Stimulated activated CD4-positive, alpha-beta T cell treated with anti-CD3 and anti-CD28 coated beads, Interleukin-15, amount 100 ng/mL, for 1 hour (primary cell): Measurements from ENCODE around the gene SNHG17.
"Not testable (repeated sequence)": the region's sequence is repeated elsewhere in the genome, so short reads cannot be mapped to it uniquely, and the experiment has no call there.

Source experiments
- DNase-seq, 2 donors: peaks; one replicate each; pipeline ENCODE4 v3.0.0-alpha.2; 2020; ENCODE audit warnings: low read depth in 1 of 2, low spot score in 1 of 2

SNHG17 gene

GRCh38 chr20:38434770-38435554 is at the start of gene SNHG17:
Gene SNHG17 (minus strand): TSS chr20:38435328.
- DNase-seq, result peak; percentile 80 to 81

- DNase-seq, result no peak
Observed at GRCh38 chr20:38479596-38479995, 44.5 kb upstream of the SNHG17 start.

DNA sequence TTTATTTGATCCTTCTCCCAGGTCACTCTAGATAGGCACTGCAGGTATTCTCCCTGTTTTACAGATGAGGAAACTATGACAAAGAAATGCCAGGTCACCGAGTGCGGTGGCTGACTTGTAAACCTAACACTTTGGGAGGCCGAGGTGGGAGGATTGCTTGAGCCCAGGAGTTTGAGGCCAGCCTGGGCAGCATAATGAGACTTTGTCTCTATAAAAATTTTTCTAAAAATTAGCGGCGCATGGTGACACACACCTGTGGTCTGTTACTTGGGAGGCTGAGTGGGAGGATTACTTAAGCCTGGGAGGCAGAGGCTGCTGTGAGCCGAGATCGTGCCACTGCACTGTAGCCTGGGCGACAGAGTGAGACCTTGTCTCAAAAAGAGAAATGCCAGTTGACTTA is 42.6 kb upstream of the SNHG17 start:
- no peak for DNase-seq

GRCh38 chr20:38473367-38473795 is 38.3 kb upstream of the SNHG17 start:
- DNase-seq, result no peak

- DNase-seq, result peak; percentile 96 to 98
Observed at GRCh38 chr20:38472513-38473366, 37.6 kb upstream of the SNHG17 start, which contains the start of gene RALGAPB. Gene RALGAPB (plus strand): TSS chr20:38472843. CDS start chr20:38488433, 15,590 bp downstream.

DNA sequence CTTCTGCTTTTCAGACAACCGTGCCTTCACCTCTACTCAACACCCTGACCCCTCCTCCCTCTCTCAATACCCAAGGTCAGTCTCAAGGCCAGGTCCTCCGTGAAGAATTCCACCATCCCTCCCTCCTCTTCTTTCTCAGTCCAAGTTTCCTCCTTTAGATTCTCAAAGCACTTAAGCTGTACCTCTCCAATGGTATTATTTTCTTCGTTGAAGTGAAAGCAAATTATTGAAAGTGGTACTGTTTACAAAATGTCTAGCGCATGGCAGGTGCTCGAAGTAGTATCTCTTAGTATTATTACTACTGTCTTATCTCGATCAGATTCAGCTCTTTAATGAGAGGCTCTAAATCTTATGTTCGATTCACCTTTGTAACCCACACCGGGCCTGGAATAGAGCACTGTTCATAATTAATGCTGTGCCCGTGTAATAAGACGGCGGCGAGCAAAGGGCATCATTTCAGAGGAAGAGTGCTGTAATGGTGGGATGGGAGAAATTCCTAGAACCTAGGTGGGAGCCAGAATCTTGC is 36.9 kb upstream of the SNHG17 start:
- DNase-seq, result no peak

DNA sequence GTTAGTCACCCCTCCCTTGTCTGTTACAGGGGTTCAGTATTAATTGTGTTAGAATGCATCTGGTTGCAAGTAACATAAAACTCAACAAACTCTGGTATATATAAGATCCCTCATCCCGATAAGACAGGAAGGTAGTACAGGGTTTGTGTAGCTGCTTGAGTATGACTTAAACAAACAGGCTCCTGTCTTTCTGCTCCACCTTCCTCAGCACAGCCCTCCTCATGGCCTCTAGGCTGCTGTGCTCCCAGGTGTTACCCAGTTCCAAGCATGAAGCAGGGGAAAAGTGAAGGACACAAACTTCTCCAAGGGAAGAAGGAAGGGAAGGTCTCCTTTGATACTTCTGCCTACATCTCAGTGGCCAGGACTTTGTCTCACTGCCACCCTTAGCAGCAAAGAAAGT is 36.1 kb upstream of the SNHG17 start:
- no peak for DNase-seq

GRCh38 chr20:38466983-38467382 is 31.9 kb upstream of the SNHG17 start:
- DNase-seq, result no peak

GRCh38 chr20:38466171-38466570 is 31.0 kb upstream of the SNHG17 start:
- DNase-seq, result no peak

- DNase-seq, result not testable (repeated sequence)
Observed at GRCh38 chr20:38461569-38461968, 26.4 kb upstream of the SNHG17 start.

DNA sequence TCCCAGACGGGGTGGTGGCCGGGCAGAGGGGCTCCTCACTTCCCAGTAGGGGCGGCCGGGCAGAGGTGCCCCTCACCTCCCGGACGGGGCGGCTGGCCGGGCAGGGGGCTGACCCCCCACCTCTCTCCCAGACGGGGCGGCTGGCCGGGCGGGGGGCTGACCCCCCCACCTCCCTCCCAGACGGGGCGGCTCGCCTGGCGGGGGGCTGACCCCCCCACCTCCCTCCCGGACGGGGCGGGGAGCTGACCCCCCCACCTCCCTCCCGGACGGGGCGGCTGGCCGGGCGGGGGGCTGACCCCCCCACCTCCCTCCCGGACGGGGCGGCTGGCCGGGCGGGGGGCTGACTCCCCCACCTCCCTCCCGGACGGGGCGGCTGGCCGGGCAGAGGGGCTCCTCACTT is 26.0 kb upstream of the SNHG17 start:
- DNase-seq, result not testable (repeated sequence)

- DNase-seq, result not testable (repeated sequence)
Observed at GRCh38 chr20:38460631-38461030, 25.5 kb upstream of the SNHG17 start.

- no peak for DNase-seq
Observed at GRCh38 chr20:38460040-38460623, 25.0 kb upstream of the SNHG17 start.

GRCh38 chr20:38458314-38458713 is 23.2 kb upstream of the SNHG17 start:
- DNase-seq, result no peak

DNA sequence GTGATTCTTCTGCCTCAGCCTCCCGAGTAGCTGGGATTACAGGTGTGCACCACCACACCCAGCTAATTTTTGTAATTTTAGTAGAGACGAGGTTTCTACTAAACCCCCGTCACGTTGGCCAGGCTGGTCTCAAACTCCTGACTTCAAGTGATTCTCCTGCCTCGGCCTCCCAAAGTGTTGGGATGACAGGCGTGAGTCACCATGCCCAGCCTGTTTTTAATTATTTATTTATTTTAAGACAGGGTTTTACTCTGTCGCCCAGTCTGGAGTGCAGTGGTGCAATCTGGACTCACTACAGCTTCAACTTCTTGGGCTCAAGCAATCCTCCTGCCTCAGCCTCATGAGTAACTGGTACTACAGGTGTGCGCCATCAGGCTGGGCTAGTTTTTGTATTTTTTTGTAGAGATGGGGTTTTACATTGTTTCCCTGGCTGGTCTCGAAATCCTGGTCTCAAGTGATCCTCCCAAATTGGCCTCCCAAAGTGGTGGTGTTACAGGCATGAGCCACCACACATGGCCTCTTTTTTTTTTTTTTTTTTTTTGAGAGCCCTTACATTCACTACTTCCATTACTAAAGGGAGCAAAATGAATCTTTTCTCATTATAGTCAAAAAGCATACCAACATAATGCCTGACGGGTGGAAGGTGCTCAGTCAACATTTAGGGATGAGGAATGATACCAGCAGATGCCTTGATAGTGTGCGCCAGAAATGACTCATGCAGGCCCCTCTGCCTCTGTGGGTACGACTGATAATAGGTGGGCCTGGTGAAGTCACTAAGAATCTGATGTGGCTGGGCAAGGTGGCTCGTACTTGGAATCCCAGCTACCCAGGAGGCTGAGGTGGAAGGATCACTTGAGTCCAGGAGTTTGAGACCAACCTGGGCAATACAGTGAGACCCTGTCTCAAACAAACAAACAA is 19.7 kb upstream of the SNHG17 start:
- DNase-seq, result no peak

GRCh38 chr20:38453941-38454340 is 18.8 kb upstream of the SNHG17 start:
- no peak for DNase-seq

DNA sequence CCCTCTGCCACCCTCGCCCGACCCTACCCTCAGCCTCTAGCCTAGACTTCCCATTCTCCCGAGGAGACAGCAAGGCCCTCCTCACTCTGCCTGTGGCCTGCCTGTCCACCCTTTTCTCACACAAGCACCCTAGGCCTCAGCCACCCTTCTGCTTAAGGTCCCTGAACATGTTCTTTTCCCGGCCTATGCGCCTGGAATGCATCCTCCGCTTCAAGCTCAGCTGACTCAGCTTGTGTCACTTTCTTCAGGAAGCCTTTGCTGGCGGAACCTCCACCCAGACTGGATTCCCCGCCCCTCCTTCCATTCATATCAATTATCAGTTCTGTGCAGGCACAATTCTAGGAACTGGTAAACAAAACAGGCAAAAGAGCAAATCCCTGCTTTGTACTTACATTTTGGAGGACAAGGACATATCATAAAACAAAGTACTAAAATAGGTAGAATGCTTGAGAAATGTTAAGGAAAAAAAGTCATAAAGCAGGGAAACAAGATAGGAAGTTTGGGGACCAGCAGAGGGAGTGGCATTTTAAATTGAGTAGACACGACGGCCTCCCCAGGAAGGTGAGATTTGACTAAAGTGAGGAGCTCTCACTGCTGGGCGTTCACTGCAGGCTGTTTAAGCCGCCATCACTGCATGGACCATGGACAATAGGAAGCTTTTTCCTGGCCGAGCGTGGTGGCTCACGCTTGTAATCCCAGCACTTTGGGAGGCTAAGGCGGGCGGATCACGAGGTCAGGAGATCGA is 17.9 kb upstream of the SNHG17 start:
- no peak for DNase-seq

- DNase-seq, result no peak
Observed at GRCh38 chr20:38450412-38450975, 15.4 kb upstream of the SNHG17 start.

DNA sequence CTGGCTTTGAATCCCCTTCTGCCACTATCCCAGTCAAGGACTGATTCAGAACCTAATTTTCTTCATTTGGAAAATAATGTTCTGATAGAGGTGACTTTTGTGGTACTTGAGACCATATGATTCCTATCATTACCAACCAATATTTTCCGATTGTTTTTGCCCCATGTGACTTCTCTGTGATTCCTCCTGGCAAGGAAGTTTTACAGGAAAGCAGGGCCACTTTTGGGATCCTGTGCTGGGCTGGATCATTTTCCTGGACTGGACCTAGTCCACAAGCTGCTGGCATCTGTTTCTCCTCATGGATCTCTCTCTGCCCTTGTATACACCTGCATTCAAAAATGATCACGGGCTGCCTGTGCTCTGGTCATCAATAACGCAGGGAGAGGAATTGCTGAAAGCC is 13.9 kb upstream of the SNHG17 start:
- DNase-seq, result no peak
